ENCODE measurements around the gene EPN2.

- no peak for TF ChIP-seq CTCF (conservative IDR thresholded peaks at IDR 0.05)
- TF ChIP-seq EZH2 (IDR thresholded peaks at IDR 0.05; ENCODE audit: low read depth): no peak
Measured at GRCh38 chr17:19264268-19264667, 27.1 kb downstream of the EPN2 start.

Measured in PC-9 (cell line).